ENCODE measurements around the gene PPP1R15B. TPM values are rescaled to one million over a fixed set of nuclear protein-coding genes. Genes with fewer than 3 reads are reported as not detected.

Gene PPP1R15B
- total RNA-seq, 1 donor from 2014 or later: 23.4 TPM

DNA sequence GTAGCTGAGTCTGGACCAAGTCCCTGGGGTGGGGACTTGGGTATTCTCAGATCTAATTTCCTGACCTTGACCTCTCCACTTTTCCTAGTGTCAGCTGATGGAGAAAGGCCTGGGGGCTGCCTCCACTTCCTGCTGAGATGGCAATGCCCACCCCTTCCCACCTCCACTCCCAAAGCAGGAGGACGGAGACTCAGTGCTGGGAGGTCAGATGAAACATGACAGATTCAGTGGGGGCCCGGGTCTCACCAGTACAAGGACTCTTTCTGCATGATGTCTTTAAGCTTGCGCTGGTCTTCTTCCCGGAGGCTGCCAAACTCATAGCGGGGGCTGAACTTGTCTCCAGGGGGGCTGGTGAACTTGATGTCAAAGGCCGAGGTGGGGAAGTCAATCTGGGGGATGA is 35.6 kb upstream of the PPP1R15B start:
- FAIRE-seq: no peak
- H3K36me3 ChIP-seq (ENCODE audit: control insufficient read depth, insufficient read depth, low read length): peaks cover 8% of the 10 kb centered on the region
- DNase-seq (ENCODE audit: low read depth): no peak
- TF ChIP-seq, protein P1, sequence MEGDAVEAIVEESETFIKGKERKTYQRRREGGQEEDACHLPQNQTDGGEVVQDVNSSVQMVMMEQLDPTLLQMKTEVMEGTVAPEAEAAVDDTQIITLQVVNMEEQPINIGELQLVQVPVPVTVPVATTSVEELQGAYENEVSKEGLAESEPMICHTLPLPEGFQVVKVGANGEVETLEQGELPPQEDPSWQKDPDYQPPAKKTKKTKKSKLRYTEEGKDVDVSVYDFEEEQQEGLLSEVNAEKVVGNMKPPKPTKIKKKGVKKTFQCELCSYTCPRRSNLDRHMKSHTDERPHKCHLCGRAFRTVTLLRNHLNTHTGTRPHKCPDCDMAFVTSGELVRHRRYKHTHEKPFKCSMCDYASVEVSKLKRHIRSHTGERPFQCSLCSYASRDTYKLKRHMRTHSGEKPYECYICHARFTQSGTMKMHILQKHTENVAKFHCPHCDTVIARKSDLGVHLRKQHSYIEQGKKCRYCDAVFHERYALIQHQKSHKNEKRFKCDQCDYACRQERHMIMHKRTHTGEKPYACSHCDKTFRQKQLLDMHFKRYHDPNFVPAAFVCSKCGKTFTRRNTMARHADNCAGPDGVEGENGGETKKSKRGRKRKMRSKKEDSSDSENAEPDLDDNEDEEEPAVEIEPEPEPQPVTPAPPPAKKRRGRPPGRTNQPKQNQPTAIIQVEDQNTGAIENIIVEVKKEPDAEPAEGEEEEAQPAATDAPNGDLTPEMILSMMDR (IDR thresholded peaks at IDR 0.05; ENCODE audit: insufficient read depth, low read length, severe bottlenecking): no peak
- H3K27me3 ChIP-seq (ENCODE audit: control insufficient read depth, insufficient read depth, low read length): no peaks in the 10 kb centered on the region
- H3K4me3 ChIP-seq (ENCODE audit: low read depth, low read length): no peak overlapping the region

DNA sequence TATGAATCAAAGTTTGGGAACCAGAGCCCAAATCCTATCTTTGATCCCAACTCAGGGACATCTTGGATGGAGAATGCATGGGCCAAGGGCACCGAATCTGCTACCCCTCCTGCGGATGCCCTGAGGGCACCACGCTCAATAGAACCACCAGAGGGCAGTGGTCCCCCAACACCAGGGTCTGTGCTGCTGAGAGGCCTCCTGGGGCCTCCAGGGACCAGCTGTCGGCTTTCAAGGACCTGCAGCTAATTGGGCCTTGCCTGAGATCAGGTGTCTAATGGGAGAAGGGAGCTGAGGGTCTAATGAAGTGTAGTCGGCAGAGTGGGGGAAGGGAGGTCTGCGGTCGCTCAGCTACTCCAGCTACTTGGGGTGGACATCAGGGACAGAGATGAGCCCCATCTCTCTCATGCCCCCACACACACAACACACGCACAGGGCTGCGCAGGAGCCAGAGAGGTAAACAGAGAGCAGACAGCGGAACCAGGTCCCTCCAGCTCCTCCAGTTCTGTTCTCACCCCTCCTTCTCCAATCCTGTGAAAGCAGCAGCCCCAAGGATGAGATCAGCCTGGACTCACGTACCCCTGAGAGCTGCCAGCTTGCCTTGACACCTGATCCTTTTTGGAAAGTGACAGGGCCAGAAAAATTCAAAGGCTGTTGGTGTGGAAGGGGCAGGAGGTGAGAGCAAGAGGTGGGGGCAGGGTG is 34.9 kb upstream of the PPP1R15B start:
- DNase-seq (ENCODE audit: low read depth) (no peak), FAIRE-seq (no peak)
- no peak overlapping the region for H3K4me3 ChIP-seq (ENCODE audit: low read depth, low read length)
- H3K36me3 ChIP-seq (ENCODE audit: control insufficient read depth, insufficient read depth, low read length): peaks cover 9% of the 10 kb centered on the region
- no peaks in the 10 kb centered on the region for H3K27me3 ChIP-seq (ENCODE audit: control insufficient read depth, insufficient read depth, low read length)
- TF ChIP-seq, protein P1 (IDR thresholded peaks at IDR 0.05; ENCODE audit: insufficient read depth, low read length, severe bottlenecking): peak; percentile 67

DNA sequence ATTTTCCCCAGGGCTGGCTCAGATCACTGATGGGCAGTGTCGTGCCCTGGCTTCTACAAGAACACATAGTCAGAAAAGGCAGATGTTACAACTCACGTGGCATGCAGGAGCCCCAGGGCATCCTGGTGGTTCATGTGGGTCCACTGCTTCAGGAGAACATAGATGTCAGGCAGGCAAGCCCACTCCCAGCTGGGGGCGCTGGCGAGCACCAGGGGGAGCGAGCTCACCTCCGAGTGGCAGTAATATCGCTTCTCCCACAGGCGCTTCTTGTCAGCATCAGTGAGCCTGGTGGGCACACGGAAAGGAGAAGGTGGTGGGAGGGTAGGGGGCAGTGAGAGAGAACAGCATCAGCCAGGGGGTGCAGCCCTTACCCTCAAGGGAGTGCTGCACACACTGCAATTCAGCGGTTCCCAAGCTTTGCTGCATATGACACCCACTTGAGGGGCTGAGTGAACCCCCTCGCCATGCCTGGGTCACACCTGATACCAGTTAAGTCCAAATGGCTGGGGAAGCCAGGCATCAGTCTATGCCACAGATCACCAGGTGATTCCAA is 34.3 kb upstream of the PPP1R15B start:
- Histone ChIP-seq H3K4me3 (ENCODE audit: low read depth, low read length) (no peak overlapping the region), H3K27me3 (ENCODE audit: control insufficient read depth, insufficient read depth, low read length) (no peaks in the 10 kb centered on the region), H3K36me3 (ENCODE audit: control insufficient read depth, insufficient read depth, low read length) (peaks cover 10% of the 10 kb centered on the region)
- FAIRE-seq: no peak
- DNase-seq (ENCODE audit: low read depth): no peak
- TF ChIP-seq, protein P1 (IDR thresholded peaks at IDR 0.05; ENCODE audit: insufficient read depth, low read length, severe bottlenecking): peak; percentile 63

DNA sequence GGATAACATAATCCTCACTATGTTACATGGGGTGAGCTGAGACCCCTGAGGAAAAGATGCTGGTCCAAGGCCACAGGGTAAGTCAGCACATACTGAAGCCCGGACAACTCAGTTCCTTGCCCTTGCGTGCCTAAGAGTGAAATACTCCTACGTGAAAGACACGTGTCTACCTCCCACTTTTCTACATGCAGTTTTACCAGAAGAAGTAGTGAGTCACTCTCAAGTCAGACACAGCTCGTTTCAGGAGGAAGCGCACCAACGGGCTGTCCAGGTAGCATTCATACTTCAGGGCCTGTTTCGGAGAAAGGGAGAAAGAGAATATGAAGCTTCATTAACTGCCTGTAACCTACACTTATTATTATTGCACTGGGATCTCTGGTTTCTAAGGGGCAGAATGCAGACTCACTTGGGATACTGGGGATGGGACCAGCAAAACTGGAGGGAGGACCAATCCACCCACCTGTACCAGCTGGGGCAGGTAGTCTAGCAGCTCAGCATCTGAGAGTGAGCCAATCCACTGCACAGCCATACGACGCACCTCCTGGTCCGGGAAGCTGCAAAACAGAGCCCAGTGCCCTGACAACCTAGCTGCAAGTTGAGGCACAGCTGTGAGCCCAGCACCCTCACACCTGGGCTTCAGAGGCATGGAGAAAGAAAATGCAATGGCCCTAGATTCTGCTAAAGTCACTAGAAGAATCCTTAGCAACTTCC is 32.4 kb upstream of the PPP1R15B start:
- Histone ChIP-seq H3K36me3 (ENCODE audit: control insufficient read depth, insufficient read depth, low read length) (peaks cover 10% of the 10 kb centered on the region), H3K27me3 (ENCODE audit: control insufficient read depth, insufficient read depth, low read length) (no peaks in the 10 kb centered on the region), H3K4me3 (ENCODE audit: low read depth, low read length) (no peak overlapping the region)
- FAIRE-seq: no peak
- DNase-seq (ENCODE audit: low read depth): peak; percentile 96
- TF ChIP-seq, protein P1 (IDR thresholded peaks at IDR 0.05; ENCODE audit: insufficient read depth, low read length, severe bottlenecking): no peak

DNA sequence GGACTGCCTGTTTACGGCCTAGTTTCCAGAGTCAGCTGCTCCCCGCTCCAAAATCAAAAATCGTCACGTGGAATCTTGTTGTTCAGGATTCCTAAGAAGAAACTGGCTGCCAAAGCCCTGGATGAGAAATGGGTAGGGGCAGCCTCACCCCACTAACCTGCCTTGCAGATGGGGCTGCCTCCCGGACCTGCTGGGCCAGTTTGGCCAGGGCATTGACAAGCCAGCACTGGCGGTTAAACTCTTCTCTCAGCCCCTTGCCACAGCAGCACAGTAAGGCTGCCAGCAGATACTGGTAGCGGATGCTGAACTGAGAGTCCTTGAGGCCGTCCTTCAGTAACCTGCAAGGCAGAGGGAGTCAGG is 31.6 kb upstream of the PPP1R15B start:
- H3K36me3 ChIP-seq (ENCODE audit: control insufficient read depth, insufficient read depth, low read length): peaks cover 10% of the 10 kb centered on the region
- DNase-seq (ENCODE audit: low read depth) (peak; percentile 88), FAIRE-seq (no peak)
- H3K27me3 ChIP-seq (ENCODE audit: control insufficient read depth, insufficient read depth, low read length): no peaks in the 10 kb centered on the region
- no peak overlapping the region for H3K4me3 ChIP-seq (ENCODE audit: low read depth, low read length)
- TF ChIP-seq, protein P1 (IDR thresholded peaks at IDR 0.05; ENCODE audit: insufficient read depth, low read length, severe bottlenecking): no peak

Data from bronchial epithelial cell (primary cell).